Measurements from ENCODE around the gene ASB13.

Gene ASB13

GRCh38 chr10:5666008-5666840 lies at the start of gene ASB13:
Gene ASB13, minus strand, starts transcription at chr10:5666595. Its CDS starts 44 bp downstream, at chr10:5666551.
- peak; percentile 71 for DNase-seq

- no peak for DNase-seq
Observed at GRCh38 chr10:5711642-5712041, 45.2 kb upstream of the ASB13 start.

- no peak for DNase-seq
Observed at GRCh38 chr10:5710859-5711258, 44.5 kb upstream of the ASB13 start.

- no peak for DNase-seq
Observed at GRCh38 chr10:5709865-5710264, 43.5 kb upstream of the ASB13 start.

DNA sequence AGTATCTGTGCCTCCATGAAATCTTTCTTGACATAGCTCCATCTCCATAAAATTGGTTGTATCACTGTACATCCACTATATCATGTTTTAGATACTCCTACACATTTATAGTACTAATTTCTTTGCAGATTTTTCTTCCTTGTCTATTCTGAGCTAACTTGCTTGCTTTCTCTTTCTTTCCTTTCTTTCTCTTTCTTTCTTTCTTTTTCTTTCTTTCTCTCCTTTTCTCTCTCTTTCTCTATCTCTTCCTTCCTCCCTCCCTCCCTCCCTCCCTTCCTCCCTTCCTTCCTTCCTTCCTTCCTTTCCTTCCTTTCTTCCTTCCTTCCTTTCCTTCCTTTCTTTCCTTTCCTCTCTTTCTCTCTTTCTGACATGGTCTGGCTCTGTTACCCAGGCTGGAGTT lies 42.0 kb upstream of the ASB13 start:
- DNase-seq, result no peak

GRCh38 chr10:5698062-5698461 lies 31.7 kb upstream of the ASB13 start:
- DNase-seq, result no peak

- DNase-seq, result no peak
Observed at GRCh38 chr10:5697342-5697741, 30.9 kb upstream of the ASB13 start.

DNA sequence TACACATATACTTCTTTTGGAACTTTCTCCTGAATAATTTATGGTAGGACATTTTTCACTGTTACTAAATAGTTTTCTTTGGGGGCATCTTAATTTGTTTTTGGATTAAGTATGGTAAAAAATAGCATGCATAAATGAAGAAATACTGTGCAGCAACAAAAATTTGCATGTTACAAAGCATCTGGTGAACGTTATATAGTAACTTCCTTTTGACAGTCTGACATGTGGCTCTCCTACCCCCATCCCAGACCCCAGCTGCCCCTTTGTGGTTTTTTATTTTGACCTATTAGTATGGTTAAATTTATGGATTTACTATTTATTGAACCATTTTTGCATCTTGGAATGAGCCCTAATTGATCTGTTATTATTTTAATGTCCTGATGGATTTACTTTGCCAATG lies 28.2 kb upstream of the ASB13 start:
- DNase-seq, result no peak

GRCh38 chr10:5692461-5693358 lies 26.3 kb upstream of the ASB13 start:
- peak; percentile 72 for DNase-seq

GRCh38 chr10:5691786-5692185 lies 25.4 kb upstream of the ASB13 start:
- DNase-seq, result no peak

GRCh38 chr10:5688587-5688986 lies 22.2 kb upstream of the ASB13 start:
- no peak for DNase-seq

- DNase-seq, result no peak
Observed at GRCh38 chr10:5685764-5686240, 19.4 kb upstream of the ASB13 start.

GRCh38 chr10:5684971-5685763 lies 18.8 kb upstream of the ASB13 start:
- DNase-seq, result peak; percentile 83

- DNase-seq, result peak; percentile 99
Observed at GRCh38 chr10:5684318-5684970, 18.0 kb upstream of the ASB13 start, which contains the start of gene TASOR2. Gene TASOR2, plus strand, starts transcription at chr10:5684838. Its CDS starts 35,805 bp downstream, at chr10:5720643.

- no peak for DNase-seq
Observed at GRCh38 chr10:5683065-5683464, 16.7 kb upstream of the ASB13 start.

DNA sequence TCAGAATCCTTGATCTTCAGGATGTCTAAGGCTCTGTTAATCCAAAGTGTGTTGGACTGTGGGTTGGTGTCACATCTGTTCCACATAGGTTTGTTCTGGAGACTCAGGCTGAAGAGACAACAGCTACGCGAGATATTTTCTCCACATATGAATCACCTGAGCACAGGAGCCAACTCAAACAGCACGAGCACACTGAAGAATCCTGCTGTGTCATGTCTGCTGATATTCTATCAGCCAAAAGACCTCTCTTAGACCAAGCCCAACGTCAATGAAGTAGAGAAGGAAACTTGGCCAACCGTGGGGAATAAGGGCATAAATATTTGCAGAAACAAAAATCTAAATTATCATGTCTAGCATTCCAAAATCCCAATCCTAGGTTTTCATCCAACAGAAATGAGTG lies 15.5 kb upstream of the ASB13 start:
- no peak for DNase-seq

DNA sequence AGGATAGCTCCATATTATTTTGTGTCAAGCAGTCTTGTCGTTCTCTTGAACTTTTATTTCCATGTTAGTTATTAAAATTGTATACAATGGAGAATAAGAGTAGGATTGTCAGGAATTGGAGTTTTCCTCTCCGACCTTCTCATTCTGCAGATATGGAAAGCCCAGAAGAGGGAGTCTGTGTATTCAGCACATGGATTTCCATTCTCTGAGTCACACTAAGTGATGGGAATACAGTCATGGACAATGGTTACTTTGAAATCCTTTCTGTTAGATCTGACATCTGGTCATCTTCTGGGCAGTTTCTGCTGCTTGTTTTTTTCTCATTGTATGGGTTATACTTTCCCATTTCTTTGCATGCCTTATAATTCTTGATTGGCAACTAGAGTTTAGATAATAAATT lies 13.2 kb upstream of the ASB13 start:
- DNase-seq, result no peak

- DNase-seq, result no peak
Observed at GRCh38 chr10:5679037-5679435, 12.6 kb upstream of the ASB13 start.

- no peak for DNase-seq
Observed at GRCh38 chr10:5678397-5679036, 12.1 kb upstream of the ASB13 start.

- no peak for DNase-seq
Observed at GRCh38 chr10:5670662-5671375, 4.4 kb upstream of the ASB13 start.

- no peak for DNase-seq
Observed at GRCh38 chr10:5669604-5670003, 3.2 kb upstream of the ASB13 start.
